GM19238 (cell line): ENCODE data around the gene SCN7A.
"Not testable (repeated sequence)": the region's sequence is repeated elsewhere in the genome, so short reads cannot be mapped to it uniquely, and the experiment has no call there.

Source experiments
- DNase-seq: peaks from one replicate; pipeline ENCODE4 v3.0.0; 2011; ENCODE audit warnings: low spot score; ENCODE audit not compliant: insufficient read length

SCN7A gene

GRCh38 chr2:166454006-166454595 is 39.9 kb downstream of the SCN7A start:
- DNase-seq: no peak

- DNase-seq: no peak
Observed at GRCh38 chr2:166451468-166451867, 42.6 kb downstream of the SCN7A start.

GRCh38 chr2:166449439-166449838 is 44.6 kb downstream of the SCN7A start:
- DNase-seq: no peak

- no peak for DNase-seq
Observed at GRCh38 chr2:166448106-166448505, 45.9 kb downstream of the SCN7A start.

GRCh38 chr2:166444306-166444705 is 49.7 kb downstream of the SCN7A start:
- no peak for DNase-seq

- DNase-seq: no peak
Observed at GRCh38 chr2:166440313-166440712, 53.7 kb downstream of the SCN7A start.

- DNase-seq: no peak
Observed at GRCh38 chr2:166439078-166439477, 55.0 kb downstream of the SCN7A start.

- DNase-seq: no peak
Observed at GRCh38 chr2:166436976-166437375, 57.1 kb downstream of the SCN7A start.

- DNase-seq: no peak
Observed at GRCh38 chr2:166436189-166436588, 57.9 kb downstream of the SCN7A start.

- DNase-seq: no peak
Observed at GRCh38 chr2:166434491-166434890, 59.6 kb downstream of the SCN7A start.

GRCh38 chr2:166433457-166433856 is 60.6 kb downstream of the SCN7A start:
- DNase-seq: no peak

GRCh38 chr2:166432331-166432730 is 61.7 kb downstream of the SCN7A start:
- DNase-seq: no peak

GRCh38 chr2:166424841-166425240 is 69.2 kb downstream of the SCN7A start:
- no peak for DNase-seq

- DNase-seq: no peak
Observed at GRCh38 chr2:166419616-166419934, 74.5 kb downstream of the SCN7A start.

GRCh38 chr2:166418853-166419615 is 75.0 kb downstream of the SCN7A start:
- no peak for DNase-seq

GRCh38 chr2:166417669-166418068 is 76.4 kb downstream of the SCN7A start:
- DNase-seq: no peak

- DNase-seq: no peak
Observed at GRCh38 chr2:166413255-166413654, 80.8 kb downstream of the SCN7A start.

GRCh38 chr2:166411473-166412230 is 82.4 kb downstream of the SCN7A start:
- no peak for DNase-seq

- DNase-seq: no peak
Observed at GRCh38 chr2:166410828-166411472, 83.1 kb downstream of the SCN7A start.

GRCh38 chr2:166407746-166408145 is 86.3 kb downstream of the SCN7A start:
- DNase-seq: not testable (repeated sequence)

GRCh38 chr2:166406374-166406773 is 87.7 kb downstream of the SCN7A start:
- DNase-seq: no peak

GRCh38 chr2:166405569-166405926 is 88.5 kb downstream of the SCN7A start:
- no peak for DNase-seq
